Left colon (tissue), 2 donors: Measurements from ENCODE around the gene CCL15. TPM values are rescaled to one million over a fixed set of nuclear protein-coding genes. Genes with fewer than 3 reads are reported as not detected.
"Not testable (repeated sequence)": the region's sequence is repeated elsewhere in the genome, so short reads cannot be mapped to it uniquely, and the experiment has no call there.

Experiments used
- ATAC-seq: fragments of 200-7000 bp; cut with Tn5 transposase; one replicate; pipeline ENCODE4 v1.9.1; 2020; ENCODE audit warnings: mild to moderate bottlenecking, moderate library complexity
- DNase-seq, 2 donors: peaks; one replicate each; pipeline ENCODE4 v3.0.0-alpha.2; 2020
- intact Hi-C, 2 donors: fragments of 100-400 bp; cut with DNase I in 1 of 2; cut with micrococcal nuclease in 1 of 2; formaldehyde crosslinking; loops; one replicate each; pipeline versions ENCODE4 v1.11.2 to v1.14.0; 2022; cut with DNase I, micrococcal nuclease
- long read RNA-seq: library from polyadenylated mRNA; unstranded; transcript quantifications from one replicate; pipeline ENCODE4 v2.0.0, GENCODE V29; 2021
- total RNA-seq, 2 donors: library from RNA; stranded (reverse); fragmentation: NEBNext Ultra II Directional; extraction: Animal tissue kit (Norgen Biotek cat#: 25700); gene quantifications; one replicate each; pipeline ENCODE4 v1.2.1, GENCODE V29; 2021
- donor health status: DM: no; HTN: no; CAD: no.
- donor health status: DM: yes; HTN: yes; CAD: no.

The CCL15 gene, protein sequence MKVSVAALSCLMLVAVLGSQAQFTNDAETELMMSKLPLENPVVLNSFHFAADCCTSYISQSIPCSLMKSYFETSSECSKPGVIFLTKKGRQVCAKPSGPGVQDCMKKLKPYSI
- 10 to 100 TPM; 79.8 to 81.3 TPM for total RNA-seq
- long read RNA-seq, transcript CCL15-204 (4 exons, 1,073 nt), result major isoform, 100 of 127 reads
- long read RNA-seq, partial matches to known transcripts, result 0 of 127 reads
- long read RNA-seq, other reads (novel, unspliced or antisense), result 27 of 127 reads

DNA sequence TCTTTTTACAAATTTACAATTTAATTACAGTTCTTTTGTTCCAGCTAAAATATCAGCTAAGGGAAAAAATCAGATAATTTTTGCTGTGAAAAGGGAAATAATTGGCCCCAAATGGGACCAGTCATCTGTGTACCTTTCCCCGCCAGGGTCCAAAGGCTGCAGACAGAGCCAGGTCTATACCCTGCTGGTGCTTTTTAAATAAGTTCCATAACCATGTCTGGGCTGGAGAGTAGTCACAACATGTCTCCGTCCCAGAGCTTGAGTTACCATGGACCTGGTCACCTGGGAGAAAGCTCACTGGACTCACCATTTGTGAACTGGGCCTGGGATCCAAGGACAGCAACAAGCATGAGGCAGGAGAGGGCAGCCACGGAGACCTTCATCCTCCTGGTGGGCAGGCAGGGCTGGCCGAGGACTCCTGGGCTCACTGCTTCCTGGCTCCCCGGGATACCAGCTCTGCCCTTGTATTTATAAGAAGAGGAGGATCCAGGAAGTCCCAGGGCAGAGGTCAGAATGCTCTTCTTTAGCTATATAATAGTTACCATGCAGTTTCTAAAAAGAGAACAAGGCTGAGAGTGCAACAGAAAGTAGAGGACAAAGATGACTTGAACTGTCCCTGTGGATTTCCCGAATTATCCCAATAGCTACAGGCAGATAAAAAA is at the start of gene CCL15:
CCL15 (minus strand) TSS at position 444 of the 662 bp plus-strand sequence; CDS start at position 383, 61 bp downstream.
- ATAC-seq (peak; percentile 79), DNase-seq (peak; percentile 63)
- intact Hi-C loops, result no loop called here

DNA sequence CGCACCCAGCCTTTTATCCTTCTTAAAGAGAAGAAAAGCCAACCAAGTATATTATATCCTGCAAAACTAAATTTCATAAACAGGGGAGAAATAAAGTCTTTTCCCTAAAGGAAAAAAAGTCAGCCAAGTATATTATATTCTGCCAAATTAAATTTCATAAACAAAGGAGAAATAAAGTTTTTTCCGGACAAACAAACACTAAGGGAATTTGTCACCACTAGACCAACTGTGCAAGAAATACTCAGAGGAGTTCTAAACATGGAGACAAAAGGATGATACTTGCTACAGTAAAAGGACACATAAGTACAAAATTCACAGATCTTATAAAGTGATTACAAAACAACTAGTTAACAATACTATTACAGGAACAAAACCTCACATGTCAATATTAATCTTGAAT is 48.3 kb upstream of the CCL15 start:
- ATAC-seq, result no peak
- intact Hi-C loops, result no loop called here
- no peak for DNase-seq

DNA sequence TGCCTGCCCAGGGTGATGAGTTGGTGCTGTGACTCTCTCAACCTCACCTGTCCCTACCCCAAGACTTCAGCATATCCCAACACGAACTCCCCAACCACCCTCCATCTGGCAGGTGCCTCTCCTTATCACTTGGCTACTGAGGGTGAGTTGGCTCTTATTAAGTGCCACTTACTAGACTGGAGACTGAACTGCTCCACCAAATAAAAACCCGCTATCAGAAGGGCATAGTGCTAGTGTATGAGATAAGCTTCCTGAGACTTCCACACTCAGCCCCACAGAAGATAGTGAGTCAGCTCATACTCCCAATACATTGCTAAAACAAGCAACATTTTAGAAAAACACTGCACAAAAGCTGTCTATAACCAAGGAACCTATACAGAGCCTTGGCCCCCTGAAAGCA is 46.7 kb upstream of the CCL15 start:
- ATAC-seq, result no peak
- intact Hi-C loops, result no loop called here

DNA sequence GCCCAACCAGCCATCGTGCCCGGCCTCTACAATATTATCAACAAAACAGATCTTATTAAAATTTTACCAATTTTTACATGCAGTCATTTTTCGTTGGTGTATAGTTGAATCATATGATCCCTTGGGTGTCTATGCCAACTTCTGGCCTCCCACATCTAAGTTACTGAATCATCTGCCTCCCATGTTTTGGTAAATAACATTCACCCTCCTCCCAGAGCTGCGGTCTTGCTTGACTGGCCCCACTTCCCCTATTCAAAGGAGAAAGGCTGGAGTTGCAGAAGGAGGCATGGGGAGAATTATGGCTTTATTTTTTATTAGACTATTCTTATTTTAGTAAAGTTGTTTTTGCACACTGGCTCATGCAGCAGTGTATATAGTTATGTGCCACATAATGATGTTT is 34.9 kb upstream of the CCL15 start:
- intact Hi-C loops, result no loop called here
- no peak for DNase-seq
- ATAC-seq, result no peak

More for the DNA sequence above, 46.7 kb upstream of the CCL15 start:
- DNase-seq, result no peak

DNA sequence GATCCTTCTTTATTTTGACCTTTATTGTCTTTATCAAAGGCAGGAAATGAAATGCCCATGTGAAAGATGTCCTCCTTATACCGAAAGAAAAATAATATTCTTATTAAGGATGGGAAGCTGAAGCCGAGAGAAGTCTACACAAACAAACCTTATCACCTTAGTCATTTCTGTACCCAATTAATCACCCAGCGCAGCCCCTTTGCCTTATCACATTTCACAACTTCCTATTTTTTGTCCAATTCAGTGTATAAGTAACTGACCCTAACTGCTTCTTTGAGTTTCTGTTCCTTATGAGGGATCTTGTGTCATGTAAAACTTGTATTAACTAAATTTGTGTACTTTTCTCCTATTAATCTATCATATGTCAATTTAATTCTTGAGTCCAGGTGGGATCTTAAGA is 32.8 kb upstream of the CCL15 start:
- intact Hi-C loops, result no loop called here
- ATAC-seq (no peak), DNase-seq (no peak)

DNA sequence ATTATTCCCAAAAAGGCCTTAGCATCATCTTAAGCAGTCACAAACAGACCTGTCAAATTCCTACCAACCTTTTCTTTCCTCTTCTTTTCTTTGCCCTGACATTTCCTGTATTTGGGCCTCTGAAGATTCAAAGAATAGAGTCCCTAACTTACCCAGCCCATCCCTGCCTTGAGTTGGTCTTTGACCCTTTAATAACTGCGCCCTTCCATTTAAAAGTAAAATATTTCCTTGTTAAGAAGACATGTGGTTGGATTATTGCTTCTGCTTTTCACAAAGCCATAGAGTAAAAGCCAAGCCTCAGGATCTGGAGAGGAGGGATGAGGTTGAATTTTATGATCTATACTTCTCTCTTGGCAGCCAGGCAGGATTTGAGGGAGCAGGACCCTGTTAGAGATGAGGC is 29.6 kb upstream of the CCL15 start:
- intact Hi-C loops, result no loop called here
- ATAC-seq (peak; percentile 86), DNase-seq (no peak)

DNA sequence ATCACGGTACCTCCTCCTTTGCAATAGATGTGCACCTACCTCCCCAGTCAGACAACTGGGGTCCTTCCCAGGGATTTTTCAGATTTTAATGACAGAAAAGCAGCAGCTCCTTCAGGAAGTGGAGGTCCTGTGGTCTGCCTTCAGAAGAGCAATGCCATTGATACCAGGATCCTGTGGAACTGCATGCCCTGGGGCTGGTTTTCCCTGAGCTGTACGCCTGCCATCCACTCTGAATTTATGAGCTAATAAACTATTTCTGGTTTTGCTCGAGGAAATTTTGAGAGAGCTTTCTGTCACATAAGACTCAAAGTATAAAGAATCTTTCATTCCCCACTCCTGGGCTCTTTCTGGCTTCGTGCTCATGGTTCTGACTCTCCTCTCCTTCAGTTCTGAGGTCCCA is 26.4 kb upstream of the CCL15 start:
- intact Hi-C loops, result no loop called here
- DNase-seq (no peak), ATAC-seq (no peak)

DNA sequence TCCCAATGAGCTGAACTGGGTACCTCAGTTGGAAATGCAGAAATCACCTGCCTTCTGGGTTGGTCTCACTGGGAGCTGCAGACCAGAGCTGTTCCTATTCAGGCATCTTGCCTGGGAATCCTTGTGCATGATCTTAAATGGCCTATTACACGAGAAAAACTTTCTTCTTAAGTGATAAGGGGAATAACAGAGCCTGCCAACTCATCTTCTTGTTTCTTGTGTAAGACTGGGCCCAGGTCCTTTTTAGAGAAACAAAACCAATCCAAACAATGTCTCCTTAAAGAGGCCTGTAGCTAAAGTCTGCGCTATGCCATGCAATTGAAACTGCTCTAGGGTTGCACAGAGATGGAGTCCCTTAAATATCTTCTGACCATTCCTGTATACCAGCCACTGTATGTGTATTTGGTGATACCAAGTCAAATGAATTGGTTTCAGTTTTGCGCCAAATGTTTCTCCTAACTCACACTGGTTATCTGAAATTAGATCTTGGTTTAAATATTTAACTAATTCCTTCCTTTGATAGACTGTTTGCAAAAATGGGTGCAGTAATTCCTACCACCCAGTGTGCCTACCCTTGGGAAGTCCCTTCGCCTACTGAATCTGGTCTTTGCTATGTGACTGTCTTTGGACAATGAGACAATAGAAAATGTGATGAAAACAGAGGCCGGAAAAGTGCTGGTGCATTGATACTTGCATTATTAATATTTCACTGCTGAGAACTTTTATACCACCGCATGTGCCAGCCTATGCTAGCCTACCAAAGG is 22.9 kb upstream of the CCL15 start:
- intact Hi-C loops, result no loop called here
- no peak for ATAC-seq
- DNase-seq, result no peak

DNA sequence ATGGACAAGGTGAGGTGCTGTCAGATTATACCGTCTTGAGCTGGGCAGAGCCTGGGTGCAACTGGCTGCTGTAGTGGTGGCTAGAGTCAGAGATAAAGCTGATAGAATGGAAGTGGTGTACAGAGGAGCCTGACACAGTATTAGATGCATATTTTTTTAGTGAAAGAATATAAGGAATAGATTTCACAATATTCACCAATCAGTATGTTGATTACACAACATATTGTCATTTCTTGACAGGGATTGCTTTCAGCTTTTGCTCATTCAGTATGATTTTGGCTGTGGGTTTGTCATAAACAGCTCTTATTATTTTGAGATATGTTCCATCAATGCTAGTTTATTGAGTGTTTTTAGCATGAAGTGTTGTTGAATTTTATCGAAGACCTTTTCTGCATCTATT is 18.1 kb upstream of the CCL15 start:
- DNase-seq (no peak), ATAC-seq (no peak)
- intact Hi-C loops, result no loop called here

DNA sequence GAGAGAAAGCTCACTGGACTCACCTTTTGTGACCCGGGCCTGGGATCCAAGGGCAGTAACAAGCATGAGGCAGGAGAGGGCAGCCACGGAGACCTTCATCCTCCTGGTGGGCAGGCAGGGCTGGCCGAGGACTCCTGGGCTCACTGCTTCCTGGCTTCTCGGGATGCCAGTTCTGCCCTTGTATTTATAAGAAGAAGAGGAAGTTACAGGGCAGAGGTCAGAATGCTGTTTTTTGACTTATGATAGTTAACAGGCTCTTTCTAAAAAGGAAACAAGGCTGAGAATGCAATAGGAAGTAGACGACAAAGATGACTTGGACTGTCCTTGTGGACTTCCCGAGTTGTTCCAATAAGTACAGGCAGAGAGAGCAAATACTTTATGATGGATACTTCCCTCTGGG is 16.4 kb upstream of the CCL15 start, which contains the start of gene CCL23:
CCL23 (minus strand) TSS at position 174 of the 400 bp plus-strand sequence; CDS start at position 99, 75 bp downstream.
- ATAC-seq, result peak; percentile 52
- DNase-seq, result no peak
- intact Hi-C loops, result no loop called here

DNA sequence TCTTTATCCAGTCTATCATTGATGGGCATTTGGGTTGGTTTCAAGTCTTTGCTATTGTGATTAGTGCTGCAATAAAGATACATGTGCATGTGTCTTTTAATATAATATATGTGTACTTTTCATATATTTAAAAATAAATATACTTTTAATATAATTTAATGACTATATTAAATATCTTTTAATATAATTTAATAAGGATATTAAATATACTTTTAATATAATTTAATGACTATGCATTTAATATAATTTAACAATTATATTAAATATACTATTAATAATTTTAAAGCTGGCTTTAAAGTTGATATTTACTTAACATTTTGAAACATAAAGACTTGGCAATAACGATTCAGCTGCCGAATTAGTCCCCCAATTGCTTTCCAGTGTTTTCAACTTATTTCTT is 15.2 kb upstream of the CCL15 start:
- ATAC-seq (no peak), DNase-seq (no peak)
- intact Hi-C loops, result no loop called here

DNA sequence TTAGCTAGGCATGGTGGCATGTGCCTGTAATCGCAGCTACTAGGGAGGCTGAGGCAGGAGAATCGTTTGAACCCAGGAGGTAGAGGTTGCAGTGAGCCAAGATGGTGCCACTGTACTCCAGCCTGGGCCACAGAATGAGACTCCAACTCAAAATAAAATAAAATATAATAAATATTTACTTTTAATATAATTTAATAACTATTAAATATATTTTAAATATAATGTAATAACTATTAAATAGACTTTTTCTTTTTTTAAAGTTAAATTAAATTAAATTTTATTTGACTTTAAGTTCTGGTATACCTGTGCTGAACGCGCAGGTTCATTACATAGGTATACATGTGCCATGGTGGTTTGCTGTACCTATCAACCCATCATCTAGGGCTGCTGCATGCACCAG is 14.5 kb upstream of the CCL15 start:
- DNase-seq, intact Hi-C loops, ATAC-seq: not testable (repeated sequence)

DNA sequence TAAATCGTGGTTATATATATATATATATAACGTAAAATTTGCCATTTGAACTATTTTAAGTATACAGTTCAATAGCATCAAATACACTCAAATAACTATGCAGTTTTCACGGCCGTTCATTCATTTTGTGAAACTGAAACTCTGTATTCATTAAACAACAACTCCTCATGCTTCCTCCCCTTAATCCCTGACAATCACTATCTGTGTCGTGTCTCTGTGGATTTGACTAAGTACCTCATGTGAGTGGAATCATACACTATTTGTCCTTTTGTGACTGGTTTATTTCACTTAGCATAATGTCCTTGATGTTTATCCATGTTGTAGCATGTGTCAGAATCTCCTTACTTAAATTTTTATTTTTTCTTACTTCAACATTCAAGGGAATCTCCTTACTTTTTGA is 13.6 kb upstream of the CCL15 start:
- intact Hi-C loops, result no loop called here
- ATAC-seq (no peak), DNase-seq (no peak)

DNA sequence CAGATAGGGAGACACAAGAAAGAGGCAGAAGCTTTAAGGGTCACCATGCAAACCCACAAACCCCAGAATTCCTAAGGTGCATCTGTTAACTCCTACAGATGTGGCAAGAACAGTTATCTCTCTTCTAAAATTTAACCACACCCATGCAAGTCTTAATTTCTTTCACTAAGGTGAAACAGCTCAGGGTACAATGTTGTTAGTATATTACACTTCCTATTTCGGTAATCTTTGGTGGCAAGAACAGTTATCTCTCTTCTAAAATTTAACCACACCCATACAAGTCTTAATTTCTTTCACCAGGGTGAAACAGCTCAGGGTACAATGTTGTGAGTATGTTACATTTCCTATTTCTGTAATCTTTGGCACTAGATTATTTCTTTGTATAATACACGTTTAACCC is 9.8 kb upstream of the CCL15 start:
- DNase-seq, result no peak
- ATAC-seq, result no peak
- intact Hi-C loops, result no loop called here

DNA sequence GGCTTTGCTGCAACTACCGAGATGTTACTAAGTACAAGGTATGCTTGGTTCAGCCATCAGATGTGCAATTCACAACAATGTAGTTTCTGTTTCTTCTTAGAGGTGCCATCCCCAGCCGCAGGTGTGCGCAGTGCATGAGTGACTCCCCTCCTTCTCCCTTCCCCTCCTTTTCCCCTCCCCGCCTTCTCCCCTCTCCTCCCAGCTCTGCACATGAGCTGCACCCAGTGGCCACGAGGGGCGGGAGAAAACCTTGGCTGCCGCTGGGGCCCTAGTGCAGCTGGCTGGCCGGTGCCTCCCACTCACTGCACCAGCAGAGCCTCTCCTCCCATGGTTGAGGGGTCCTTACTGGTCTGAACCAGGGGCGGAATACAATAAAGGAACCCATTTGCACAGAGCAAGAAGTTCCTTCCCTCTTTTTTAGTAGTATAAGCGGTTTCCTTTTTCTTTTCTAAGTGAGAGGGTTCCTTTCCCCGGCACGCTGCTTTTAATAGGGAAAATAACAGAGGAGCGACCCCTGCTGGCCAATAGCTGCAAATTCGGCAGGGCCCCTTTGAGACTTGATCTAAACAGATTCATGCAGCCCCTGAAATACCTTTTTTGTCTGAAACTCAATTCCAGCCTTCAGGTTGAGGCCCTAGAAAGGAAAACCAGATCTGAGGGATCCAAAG is 7.8 kb upstream of the CCL15 start:
- DNase-seq (no peak), ATAC-seq (no peak)
- intact Hi-C loops, result no loop called here

DNA sequence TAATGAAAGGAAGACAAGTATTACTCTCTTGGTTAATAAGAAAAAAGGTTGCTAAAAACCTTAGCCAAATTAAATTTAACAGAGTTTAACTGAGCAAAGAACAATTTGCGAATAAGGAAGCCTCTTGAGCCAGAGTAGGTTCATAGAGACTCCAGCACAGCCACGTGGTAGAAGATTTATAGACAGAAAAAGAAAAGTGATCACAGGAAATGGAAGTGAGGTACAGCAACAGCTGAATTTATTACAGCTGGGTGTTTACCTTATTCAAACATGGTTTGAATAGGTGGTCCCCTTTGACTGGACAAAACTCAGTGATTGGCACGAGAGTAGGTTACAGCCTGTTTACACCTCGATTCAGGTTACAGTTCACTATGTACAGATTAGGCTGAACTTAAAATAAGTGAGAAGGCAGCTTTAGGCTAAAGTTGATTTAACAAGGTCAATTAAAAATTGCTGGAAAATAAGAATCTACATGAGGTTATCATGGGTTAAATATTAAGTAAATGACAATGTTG is 3.3 kb upstream of the CCL15 start:
- intact Hi-C loops, result no loop called here
- ATAC-seq, result peak; percentile 40

DNA sequence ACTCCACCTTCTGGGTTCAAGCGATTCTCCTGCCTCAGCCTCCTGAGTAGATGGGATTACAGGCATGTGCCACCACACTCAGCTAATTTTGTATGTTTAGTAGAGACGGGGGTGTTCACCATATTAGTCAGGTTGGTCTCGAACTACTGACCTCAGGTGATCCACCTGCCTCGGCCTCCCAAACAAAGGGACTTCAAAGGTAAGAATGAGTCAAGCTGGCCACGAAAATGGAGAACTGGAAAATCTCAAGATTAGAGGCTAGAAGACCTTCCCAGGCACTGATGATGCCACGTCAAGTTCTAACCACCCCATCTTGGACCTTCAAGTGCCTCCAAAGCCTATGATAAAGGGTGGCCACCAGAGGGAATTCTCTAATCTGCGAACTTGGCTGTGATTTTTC is 1.3 kb upstream of the CCL15 start:
- DNase-seq, result no peak
- ATAC-seq, result no peak
- intact Hi-C loops, result no loop called here

More for the DNA sequence above, 3.3 kb upstream of the CCL15 start:
- DNase-seq, result no peak

DNA sequence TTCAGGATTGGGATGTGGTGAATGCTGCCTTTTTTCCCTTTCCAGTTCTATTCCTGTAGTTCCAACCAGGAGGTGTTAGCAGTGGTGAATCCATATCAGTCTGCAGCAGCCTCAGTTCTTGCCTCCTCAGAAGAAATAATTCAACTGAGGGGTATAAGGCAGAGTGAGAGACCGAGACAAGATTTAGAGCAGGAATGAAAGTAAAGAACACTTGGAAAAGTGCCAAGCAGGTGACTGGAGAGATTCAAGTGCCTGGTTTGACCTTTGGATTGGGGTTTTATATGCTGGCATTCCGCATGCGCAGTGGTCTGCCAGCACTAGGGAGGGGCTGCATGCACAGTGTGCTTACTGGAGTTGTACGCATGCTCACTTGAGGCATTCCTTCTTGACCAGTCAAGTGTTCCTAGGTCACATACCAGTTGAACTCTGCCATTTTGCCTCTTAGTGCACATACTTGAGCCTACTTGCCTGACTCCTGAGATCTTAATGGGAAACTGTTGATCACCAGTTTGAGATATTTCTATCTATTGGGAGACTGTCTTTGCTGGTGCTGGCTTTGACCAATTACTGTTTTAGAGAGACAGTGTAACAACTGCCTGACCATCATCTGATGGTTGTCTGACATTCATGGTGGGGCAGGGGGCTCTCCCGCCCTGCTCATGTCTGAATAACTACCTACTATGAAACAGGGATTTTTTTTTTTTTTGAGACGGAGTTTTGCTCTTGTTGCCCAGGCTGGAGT is 680 bp upstream of the CCL15 start:
- peak; percentile 83 to 92 for DNase-seq
- intact Hi-C loops, result no loop called here
- peak; percentile 81 for ATAC-seq

DNA sequence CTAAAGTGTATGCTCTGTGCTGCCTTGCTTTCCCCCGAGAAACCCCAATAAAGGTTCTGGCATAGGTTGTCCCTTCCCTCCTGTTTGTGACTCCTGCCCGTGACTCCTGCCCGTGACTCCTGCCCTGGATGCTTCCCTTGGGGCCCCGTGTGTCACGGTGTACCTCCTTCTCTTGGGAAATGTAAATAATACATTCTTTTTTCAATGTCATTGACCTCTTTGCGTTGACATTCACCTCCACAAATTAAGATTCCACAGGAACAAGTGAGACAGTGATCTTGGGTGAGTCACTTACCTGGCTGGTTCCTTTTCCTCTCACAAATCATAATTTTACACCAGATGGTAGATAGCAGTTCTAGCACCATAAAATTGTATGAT is 632 bp downstream of the CCL15 start:
- DNase-seq (peak; percentile 35 to 40), ATAC-seq (peak; percentile 49)
- intact Hi-C loops, result no loop called here
